BLaER1 (cell line): ENCODE results near the gene SYT4.

Source experiments
- H3K27ac ChIP-seq: shearing (Covaris generic); formaldehyde crosslinking; 2 replicates; pipeline ENCODE4 v1.8.1; 2022
- H3K27me3 ChIP-seq: shearing (Covaris generic); formaldehyde crosslinking; 2 replicates; pipeline ENCODE4 v1.8.1; 2022
- H3K36me3 ChIP-seq: shearing (Covaris generic); formaldehyde crosslinking; 2 replicates; pipeline ENCODE4 v1.8.1; 2022
- H3K4me1 ChIP-seq: shearing (Covaris generic); formaldehyde crosslinking; 2 replicates; pipeline ENCODE4 v1.8.1; 2022
- H3K4me2 ChIP-seq: shearing (Covaris generic); formaldehyde crosslinking; 2 replicates; pipeline ENCODE4 v1.8.1; 2022
- H3K4me3 ChIP-seq: shearing (Covaris generic); formaldehyde crosslinking; 2 replicates; pipeline ENCODE4 v1.8.1; 2022
- H3K9ac ChIP-seq: shearing (Covaris generic); formaldehyde crosslinking; 2 replicates; pipeline ENCODE4 v1.8.1; 2022
- H3K9me3 ChIP-seq: shearing (Covaris generic); formaldehyde crosslinking; 2 replicates; pipeline ENCODE4 v1.8.1; 2022
- H4K20me1 ChIP-seq: shearing (Covaris generic); formaldehyde crosslinking; 2 replicates; pipeline ENCODE4 v1.8.1; 2022
- Cebpa-rat ChIP-seq: shearing (Covaris generic); IDR thresholded peaks from 2 replicates; pipeline ENCODE4 v1.8.1; 2022

The SYT4 gene

GRCh38 chr18:43222501-43222900 lies 54.8 kb downstream of the SYT4 start:
- Histone ChIP-seq H3K4me1 (no peaks in the 10 kb centered on the region), H3K36me3 (no peaks in the 10 kb centered on the region), H3K9ac (no peak overlapping the region), H3K27me3 (no peaks in the 10 kb centered on the region), H3K27ac (no peak overlapping the region), H4K20me1 (no peaks in the 10 kb centered on the region), H3K9me3 (no peaks in the 10 kb centered on the region), H3K4me3 (no peak overlapping the region), H3K4me2 (no peak overlapping the region)
- no peak for TF ChIP-seq Cebpa-rat

- TF ChIP-seq Cebpa-rat = no peak
- Histone ChIP-seq H4K20me1 (no peaks in the 10 kb centered on the region), H3K9ac (no peak overlapping the region)
Measured at GRCh38 chr18:43220691-43221090, 56.6 kb downstream of the SYT4 start.

More at GRCh38 chr18:43220691-43221090, 56.6 kb downstream of the SYT4 start:
- H3K27ac ChIP-seq = no peak overlapping the region
- no peaks in the 10 kb centered on the region for H3K9me3 ChIP-seq
- H3K4me1 ChIP-seq = no peaks in the 10 kb centered on the region
- H3K4me2 ChIP-seq = no peak overlapping the region
- H3K36me3 ChIP-seq = no peaks in the 10 kb centered on the region
- H3K27me3 ChIP-seq = no peaks in the 10 kb centered on the region
- H3K4me3 ChIP-seq = no peak overlapping the region
